ENCODE data around the gene TOPAZ1. TPM values are rescaled to one million over a fixed set of nuclear protein-coding genes. Genes with fewer than 3 reads are reported as not detected.

Gene TOPAZ1
- total RNA-seq, 4 donors from 2014 or later: not detected

- no peaks in the 10 kb centered on the region for H3K4me1 ChIP-seq
- no peaks in the 10 kb centered on the region for H3K36me3 ChIP-seq
- DNase-seq: no peak
- H3K9me3 ChIP-seq: no peaks in the 10 kb centered on the region
- H3K27me3 ChIP-seq: peaks cover 8% of the 10 kb centered on the region
- no peak overlapping the region for H3K4me3 ChIP-seq
- no peak overlapping the region for H3K27ac ChIP-seq
- no peak for TF ChIP-seq EP300 (IDR thresholded peaks at IDR 0.05; ENCODE audit: low read depth)
- no peak for TF ChIP-seq POLR2AphosphoS5 (IDR thresholded peaks at IDR 0.05)
- TF ChIP-seq POLR2A (IDR thresholded peaks at IDR 0.05): no peak
- TF ChIP-seq CTCF (IDR thresholded peaks at IDR 0.05): no peak
- in situ Hi-C loops (cut with MboI; ENCODE audit: low pct_ligation_motif_present in 1 of 4, low pct_unique_long_range_greater_than_20kb in 1 of 4, low sequenced_read_pairs in 3 of 4): no loop called here
- intact Hi-C loops (cut with DNase I; ENCODE audit: low total_unique reads): no loop called here
- 93% methylated on average over 2 of the region's 2 CpGs; no CpG with 5 or more reads in 1 of the 2 donors for WGBS, 2 donors (ENCODE audit: low coverage in 1 of 2)
Observed at GRCh38 chr3:44280631-44281030, 38.9 kb downstream of the TOPAZ1 start.

GRCh38 chr3:44284949-44285348 lies 43.3 kb downstream of the TOPAZ1 start:
- H3K27ac ChIP-seq: no peak overlapping the region
- H3K36me3 ChIP-seq: no peaks in the 10 kb centered on the region
- TF ChIP-seq EP300 (IDR thresholded peaks at IDR 0.05; ENCODE audit: low read depth) (no peak), POLR2AphosphoS5 (IDR thresholded peaks at IDR 0.05) (no peak), CTCF (IDR thresholded peaks at IDR 0.05) (no peak), POLR2A (IDR thresholded peaks at IDR 0.05) (no peak)
- 74 to 93% methylated on average over 2 of the region's 2 CpGs for WGBS, 2 donors (ENCODE audit: low coverage in 1 of 2)
- H3K4me1 ChIP-seq: no peaks in the 10 kb centered on the region
- no peak for DNase-seq
- H3K4me3 ChIP-seq: no peak overlapping the region
- no peaks in the 10 kb centered on the region for H3K9me3 ChIP-seq
- in situ Hi-C loops (cut with MboI; ENCODE audit: low pct_ligation_motif_present in 1 of 4, low pct_unique_long_range_greater_than_20kb in 1 of 4, low sequenced_read_pairs in 3 of 4) (no loop called here), intact Hi-C loops (cut with DNase I; ENCODE audit: low total_unique reads) (no loop called here)
- peaks cover 8% of the 10 kb centered on the region for H3K27me3 ChIP-seq

GRCh38 chr3:44289882-44290462 lies 48.3 kb downstream of the TOPAZ1 start:
- H3K9me3 ChIP-seq: no peaks in the 10 kb centered on the region
- H3K27ac ChIP-seq: no peak overlapping the region
- TF ChIP-seq CTCF (IDR thresholded peaks at IDR 0.05) (no peak), POLR2A (IDR thresholded peaks at IDR 0.05) (no peak), POLR2AphosphoS5 (IDR thresholded peaks at IDR 0.05) (no peak), EP300 (IDR thresholded peaks at IDR 0.05; ENCODE audit: low read depth) (no peak)
- peaks cover 6% of the 10 kb centered on the region for H3K27me3 ChIP-seq
- in situ Hi-C loops (cut with MboI; ENCODE audit: low pct_ligation_motif_present in 1 of 4, low pct_unique_long_range_greater_than_20kb in 1 of 4, low sequenced_read_pairs in 3 of 4) (no loop called here), intact Hi-C loops (cut with DNase I; ENCODE audit: low total_unique reads) (no loop called here)
- H3K36me3 ChIP-seq: no peaks in the 10 kb centered on the region
- H3K4me3 ChIP-seq: no peak overlapping the region
- WGBS, 2 donors (ENCODE audit: low coverage in 1 of 2): 45 to 57% methylated on average over 3 of the region's 3 CpGs
- no peak for DNase-seq
- H3K4me1 ChIP-seq: no peaks in the 10 kb centered on the region

GRCh38 chr3:44292276-44292675 lies 50.6 kb downstream of the TOPAZ1 start:
- no peak for DNase-seq
- Histone ChIP-seq H3K27ac (no peak overlapping the region), H3K36me3 (no peaks in the 10 kb centered on the region), H3K9me3 (no peaks in the 10 kb centered on the region), H3K4me1 (no peaks in the 10 kb centered on the region), H3K4me3 (no peak overlapping the region), H3K27me3 (peaks cover 9% of the 10 kb centered on the region)
- intact Hi-C loops (cut with DNase I; ENCODE audit: low total_unique reads): no loop called here
- in situ Hi-C loops (cut with MboI; ENCODE audit: low pct_ligation_motif_present in 1 of 4, low pct_unique_long_range_greater_than_20kb in 1 of 4, low sequenced_read_pairs in 3 of 4): no loop called here
- 82 to 100% methylated on average over 1 to 2 of the region's 2 CpGs for WGBS, 2 donors (ENCODE audit: low coverage in 1 of 2)
- no peak for TF ChIP-seq POLR2A (IDR thresholded peaks at IDR 0.05)
- no peak for TF ChIP-seq POLR2AphosphoS5 (IDR thresholded peaks at IDR 0.05)

- TF ChIP-seq POLR2AphosphoS5 (IDR thresholded peaks at IDR 0.05): no peak
- no peak for TF ChIP-seq EP300 (IDR thresholded peaks at IDR 0.05; ENCODE audit: low read depth)
- WGBS, 2 donors (ENCODE audit: low coverage in 1 of 2): 55 to 80% methylated on average over 1 of the region's 1 CpG
Observed at GRCh38 chr3:44292947-44293346, 51.3 kb downstream of the TOPAZ1 start.

More at GRCh38 chr3:44292947-44293346, 51.3 kb downstream of the TOPAZ1 start:
- in situ Hi-C loops (cut with MboI; ENCODE audit: low pct_ligation_motif_present in 1 of 4, low pct_unique_long_range_greater_than_20kb in 1 of 4, low sequenced_read_pairs in 3 of 4): no loop called here
- Histone ChIP-seq H3K27me3 (peaks cover 12% of the 10 kb centered on the region), H3K4me3 (no peak overlapping the region), H3K9me3 (no peaks in the 10 kb centered on the region), H3K4me1 (no peaks in the 10 kb centered on the region), H3K36me3 (no peaks in the 10 kb centered on the region), H3K27ac (no peak overlapping the region)
- intact Hi-C loops (cut with DNase I; ENCODE audit: low total_unique reads): no loop called here
- DNase-seq: no peak

All from transverse colon (tissue), 4 donors.